HepG2 (cell line): ENCODE results near the gene TSPYL1. TPM values are rescaled to one million over a fixed set of nuclear protein-coding genes. Genes with fewer than 3 reads are reported as not detected.
A peak's percentile ranks its signal among the peaks of the same experiment; 100 is the strongest.

Source experiments
- ATF7 ChIP-seq, 2 experiments: fragments of 450-650 bp in 1 of 2; sonication (generic) in 1 of 2; formaldehyde crosslinking in 1 of 2; IDR thresholded peaks; 2 replicates each; pipeline versions ENCODE4 v1.4.0 to v1.6.1; 2016 to 2020; ENCODE audit warnings: antibody characterized with exemption in 1 of 2, mild to moderate bottlenecking in 1 of 2, missing genetic modification reagents in 1 of 2
- EED ChIP-seq: sonication (generic); formaldehyde crosslinking; IDR thresholded peaks from 2 replicates; pipeline ENCODE4 v1.5.0; 2020; ENCODE audit warnings: mild to moderate bottlenecking, missing genetic modification reagents
- HHEX ChIP-seq: IDR thresholded peaks from 2 replicates; pipeline ENCODE4 v1.6.1; 2016; ENCODE audit warnings: control low read depth
- KDM4B ChIP-seq: sonication (generic); formaldehyde crosslinking; IDR thresholded peaks from 2 replicates; pipeline ENCODE4 v1.4.0; 2020; ENCODE audit warnings: missing genetic modification reagents
- MYC ChIP-seq: sonication (generic); formaldehyde crosslinking; IDR thresholded peaks from 2 replicates; pipeline ENCODE4 v1.9.0; 2021; ENCODE audit warnings: missing genetic modification reagents, borderline replicate concordance
- POLR2A ChIP-seq, 2 experiments: IDR thresholded peaks; 2 replicates each; pipeline ENCODE4 v1.6.1; 2011; ENCODE audit warnings: low read depth in 2 of 2, low read length in 2 of 2, mild to moderate bottlenecking in 1 of 2, moderate library complexity in 1 of 2; ENCODE audit not compliant: insufficient read depth in 1 of 2
- POLR2AphosphoS5 ChIP-seq: IDR thresholded peaks from 2 replicates; pipeline ENCODE4 v1.6.1; 2012; ENCODE audit warnings: low read depth, low read length
- RFXANK ChIP-seq: IDR thresholded peaks from 2 replicates; pipeline ENCODE4 v1.6.1; 2016
- SIN3B ChIP-seq: fragments of 150-350 bp; IDR thresholded peaks from 2 replicates; pipeline ENCODE4 v1.6.1; 2014; ENCODE audit warnings: low read length
- SPEN ChIP-seq: sonication (generic); formaldehyde crosslinking; IDR thresholded peaks from 2 replicates; pipeline ENCODE4 v1.5.1; 2020; ENCODE audit warnings: low read depth, mild to moderate bottlenecking, missing genetic modification reagents
- TBX3 ChIP-seq: fragments of 450-650 bp; IDR thresholded peaks from 2 replicates; pipeline ENCODE4 v1.6.1; 2017; ENCODE audit warnings: antibody characterized with exemption, mild to moderate bottlenecking, inconsistent platforms, borderline replicate concordance
- ZBTB42 ChIP-seq: sonication (generic); formaldehyde crosslinking; IDR thresholded peaks from 2 replicates; pipeline ENCODE4 v1.5.0; 2020; ENCODE audit warnings: mild to moderate bottlenecking, missing genetic modification reagents
- ZFP36L1 ChIP-seq: sonication (generic); formaldehyde crosslinking; IDR thresholded peaks from 2 replicates; pipeline ENCODE4 v1.8.0; 2022; ENCODE audit warnings: mild to moderate bottlenecking, missing genetic modification reagents, moderate library complexity
- ZNF280D ChIP-seq: sonication (generic); formaldehyde crosslinking; IDR thresholded peaks from 2 replicates; pipeline ENCODE4 v1.5.1; 2020; ENCODE audit warnings: mild to moderate bottlenecking, missing genetic modification reagents
- ZNF552 ChIP-seq: sonication (generic); formaldehyde crosslinking; IDR thresholded peaks from 2 replicates; pipeline ENCODE4 v1.9.0; 2022; ENCODE audit warnings: missing genetic modification reagents, mild to moderate bottlenecking, borderline replicate concordance
- ZNF577 ChIP-seq: sonication (generic); formaldehyde crosslinking; IDR thresholded peaks from 2 replicates; pipeline ENCODE4 v1.4.0; 2020; ENCODE audit warnings: mild to moderate bottlenecking, low read depth, missing genetic modification reagents, borderline replicate concordance
- ZNF629 ChIP-seq: sonication (generic); formaldehyde crosslinking; conservative IDR thresholded peaks from 2 replicates; pipeline ENCODE4 v1.5.0; 2020; ENCODE audit warnings: missing genetic modification reagents
- ZNF687 ChIP-seq: sonication (generic); formaldehyde crosslinking; IDR thresholded peaks from 2 replicates; pipeline ENCODE4 v1.5.1; 2020; ENCODE audit warnings: mild to moderate bottlenecking, missing genetic modification reagents, moderate library complexity
- polyA plus RNA-seq, 8 experiments: library from polyadenylated mRNA; depleted of rRNA in 3 of 8; stranded (reverse) in 7 of 8; unstranded in 1 of 8; fragments of >200 nt; fragmentation: Illumina TruSeq in 4 of 8; extraction: Trizol in 4 of 8; gene quantifications; 2 replicates each; pipeline versions ENCODE4 v1.2.1 to v1.2.3, GENCODE V29; 2011 to 2016; ENCODE audit warnings: low read depth in 4 of 8, missing spikeins in 1 of 8, mixed read lengths in 1 of 8; ENCODE audit not compliant: insufficient read depth in 1 of 8
- total RNA-seq, 5 experiments: library from RNA; depleted of rRNA; stranded (reverse); fragments of >200 nt; fragmentation: Illumina TruSeq; extraction: Trizol; gene quantifications; 2 replicates each; pipeline ENCODE4 v1.2.3, GENCODE V29; 2016; ENCODE audit warnings: low read depth in 1 of 5
- TF ChIP-seq, protein P1 (sequence below): sonication (generic); formaldehyde crosslinking; IDR thresholded peaks from 2 replicates; pipeline ENCODE4 v1.4.0; 2020; ENCODE audit warnings: low read depth, mild to moderate bottlenecking, missing genetic modification reagents
- TF ChIP-seq, protein P2 (sequence below): sonication (generic); formaldehyde crosslinking; conservative IDR thresholded peaks from 2 replicates; pipeline ENCODE4 v1.4.0; 2020; ENCODE audit warnings: missing genetic modification reagents

The TSPYL1 gene
- total and polyA plus RNA-seq, 2 of the 13 experiments (the other 11 are each of a cell fraction or from before 2014, with no cell fraction given): 28.3 to 93.0 TPM

GRCh38 chr6:116278854-116279231 lies 887 bp downstream of the TSPYL1 start (continued):
- no peak for TF ChIP-seq ZNF687 (CRISPR knock-in tag)
- no peak for TF ChIP-seq TBX3
- no peak for TF ChIP-seq ATF7 (IDR thresholded peaks at IDR 0.05)
- TF ChIP-seq ATF7 (CRISPR knock-in tag; IDR thresholded peaks at IDR 0.05): no peak
- no peak for TF ChIP-seq SIN3B
- TF ChIP-seq ZFP36L1 (CRISPR knock-in tag): no peak
- no peak for TF ChIP-seq ZNF577 (CRISPR knock-in tag)
- peak in 1 of 2 experiments; percentile 51; a peak in 2 of 4 replicates for TF ChIP-seq POLR2A (IDR thresholded peaks at IDR 0.05; ENCODE audit: insufficient read depth in 1 of 2, low read depth in 2 of 2, low read length in 2 of 2)
- TF ChIP-seq ZNF629: no peak
- no peak for TF ChIP-seq SPEN (CRISPR knock-in tag)
- TF ChIP-seq RFXANK: no peak
- TF ChIP-seq EED (CRISPR knock-in tag): no peak
- TF ChIP-seq, protein P1, sequence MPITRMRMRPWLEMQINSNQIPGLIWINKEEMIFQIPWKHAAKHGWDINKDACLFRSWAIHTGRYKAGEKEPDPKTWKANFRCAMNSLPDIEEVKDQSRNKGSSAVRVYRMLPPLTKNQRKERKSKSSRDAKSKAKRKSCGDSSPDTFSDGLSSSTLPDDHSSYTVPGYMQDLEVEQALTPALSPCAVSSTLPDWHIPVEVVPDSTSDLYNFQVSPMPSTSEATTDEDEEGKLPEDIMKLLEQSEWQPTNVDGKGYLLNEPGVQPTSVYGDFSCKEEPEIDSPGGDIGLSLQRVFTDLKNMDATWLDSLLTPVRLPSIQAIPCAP (CRISPR knock-in tag): no peak
- TF ChIP-seq ZNF552 (CRISPR knock-in tag): no peak
- no peak; the same call in 1 of the 2 replicates for TF ChIP-seq POLR2AphosphoS5
- TF ChIP-seq KDM4B (CRISPR knock-in tag): no peak
- TF ChIP-seq ZBTB42 (CRISPR knock-in tag): no peak
- TF ChIP-seq, protein P2, sequence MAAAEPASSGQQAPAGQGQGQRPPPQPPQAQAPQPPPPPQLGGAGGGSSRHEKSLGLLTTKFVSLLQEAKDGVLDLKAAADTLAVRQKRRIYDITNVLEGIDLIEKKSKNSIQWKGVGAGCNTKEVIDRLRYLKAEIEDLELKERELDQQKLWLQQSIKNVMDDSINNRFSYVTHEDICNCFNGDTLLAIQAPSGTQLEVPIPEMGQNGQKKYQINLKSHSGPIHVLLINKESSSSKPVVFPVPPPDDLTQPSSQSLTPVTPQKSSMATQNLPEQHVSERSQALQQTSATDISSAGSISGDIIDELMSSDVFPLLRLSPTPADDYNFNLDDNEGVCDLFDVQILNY (CRISPR knock-in tag): no peak
- TF ChIP-seq HHEX: 0 out of 2 replicates have a peak, but pooled peaks have one; percentile 10
- TF ChIP-seq ZNF280D (CRISPR knock-in tag): no peak
- TF ChIP-seq MYC: no peak
